Ishikawa (cell line): ENCODE results near the gene CRCP.

Source experiments
- CEBPB ChIP-seq: IDR thresholded peaks from 2 replicates; pipeline ENCODE4 v1.6.1; 2012
- CREB1 ChIP-seq: IDR thresholded peaks from 2 replicates; pipeline ENCODE4 v1.6.1; 2012; ENCODE audit warnings: low read depth
- EGR1 ChIP-seq: IDR thresholded peaks from 2 replicates; pipeline ENCODE4 v1.6.1; 2012
- EP300 ChIP-seq: IDR thresholded peaks from 2 replicates; pipeline ENCODE4 v1.6.1; 2012; ENCODE audit warnings: borderline replicate concordance
- FOXM1 ChIP-seq: IDR thresholded peaks from 2 replicates; pipeline ENCODE4 v1.6.1; 2012; ENCODE audit warnings: low read depth, borderline replicate concordance
- MAX ChIP-seq: IDR thresholded peaks from 2 replicates; pipeline ENCODE4 v1.6.1; 2012
- NFIC ChIP-seq: IDR thresholded peaks from 2 replicates; pipeline ENCODE4 v1.6.1; 2012
- RAD21 ChIP-seq: IDR thresholded peaks from 2 replicates; pipeline ENCODE4 v1.6.1; 2012; ENCODE audit warnings: low read depth
- REST ChIP-seq: IDR thresholded peaks from 2 replicates; pipeline ENCODE4 v1.6.1; 2012; ENCODE audit warnings: low read depth, mild to moderate bottlenecking
- TAF1 ChIP-seq: IDR thresholded peaks from 2 replicates; pipeline ENCODE4 v1.6.1; 2012; ENCODE audit warnings: low read depth, mild to moderate bottlenecking
- TCF12 ChIP-seq: IDR thresholded peaks from 2 replicates; pipeline ENCODE4 v1.6.1; 2012; ENCODE audit warnings: low read depth
- TEAD4 ChIP-seq: IDR thresholded peaks from 2 replicates; pipeline ENCODE4 v1.6.1; 2012
- USF1 ChIP-seq: IDR thresholded peaks from 2 replicates; pipeline ENCODE4 v1.6.1; 2012
- YY1 ChIP-seq: IDR thresholded peaks from 2 replicates; pipeline ENCODE4 v1.6.1; 2012; ENCODE audit warnings: low read depth
- ZBTB7A ChIP-seq: IDR thresholded peaks from 2 replicates; pipeline ENCODE4 v1.6.1; 2012; ENCODE audit warnings: low read depth

CRCP gene

GRCh38 chr7:66114743-66115649 is at the start of gene CRCP:
Gene CRCP, plus strand, starts transcription at chr7:66114847. Its CDS starts 116 bp downstream, at chr7:66114963.
- 0 out of 2 replicates have a peak, but pooled peaks have one; percentile 23 for TF ChIP-seq USF1
- TF ChIP-seq MAX: peak; percentile 94
- no peak; the same call in 1 of the 2 replicates for TF ChIP-seq EP300
- peak; percentile 69 for TF ChIP-seq EGR1
- TF ChIP-seq RAD21: no peak; the same call in 1 of the 2 replicates
- no peak for TF ChIP-seq REST
- TF ChIP-seq CEBPB: no peak
- TF ChIP-seq TEAD4: peak; percentile 37; the same call in 1 of the 2 replicates
- TF ChIP-seq TAF1: peak; percentile 87
- TF ChIP-seq CREB1: 0 out of 2 replicates have a peak, but pooled peaks have one; percentile 11
- TF ChIP-seq YY1: peak; percentile 47; the same call in 1 of the 2 replicates
- no peak for TF ChIP-seq FOXM1
- peak; percentile 39; the same call in 1 of the 2 replicates for TF ChIP-seq NFIC
- no peak; the same call in 1 of the 2 replicates for TF ChIP-seq ZBTB7A
- TF ChIP-seq TCF12: peak; percentile 31; the same call in 1 of the 2 replicates

GRCh38 chr7:66069732-66070131 is 44.9 kb upstream of the CRCP start:
- TF ChIP-seq EGR1: no peak
- no peak for TF ChIP-seq REST
- no peak for TF ChIP-seq FOXM1
- no peak for TF ChIP-seq NFIC
- TF ChIP-seq CREB1: no peak
- no peak for TF ChIP-seq TEAD4
- no peak for TF ChIP-seq TAF1
- TF ChIP-seq ZBTB7A: no peak
- TF ChIP-seq TCF12: no peak
- TF ChIP-seq MAX: no peak
- TF ChIP-seq CEBPB: no peak
- TF ChIP-seq YY1: no peak
- no peak for TF ChIP-seq EP300
- TF ChIP-seq RAD21: no peak
- no peak for TF ChIP-seq USF1

GRCh38 chr7:66070222-66070621 is 44.4 kb upstream of the CRCP start:
- TF ChIP-seq REST (no peak), EP300 (no peak), FOXM1 (no peak), USF1 (no peak), NFIC (no peak), TCF12 (no peak), YY1 (no peak), RAD21 (no peak), ZBTB7A (no peak), TAF1 (no peak), CEBPB (no peak), TEAD4 (no peak), CREB1 (no peak), EGR1 (no peak), MAX (no peak)
